Mesenteric fat pad (tissue), 1 donor: ENCODE measurements around the gene ATP2B2. TPM values are rescaled to one million over a fixed set of nuclear protein-coding genes. Genes with fewer than 3 reads are reported as not detected.

ENCODE experiments used
- DNase-seq: peaks from one replicate; pipeline ENCODE4 v3.0.0-alpha.2; 2020; ENCODE audit warnings: low spot score
- total RNA-seq: library from RNA; stranded (reverse); fragmentation: NEBNext Ultra II Directional; extraction: Animal tissue kit (Norgen Biotek cat#: 25700); gene quantifications from one replicate; pipeline ENCODE4 v1.2.1, GENCODE V29; 2021
- donor health status: DM: yes; HTN: yes; CAD: no.

ATP2B2 gene
- total RNA-seq, 1 donor from 2014 or later = 0.16 TPM

DNA sequence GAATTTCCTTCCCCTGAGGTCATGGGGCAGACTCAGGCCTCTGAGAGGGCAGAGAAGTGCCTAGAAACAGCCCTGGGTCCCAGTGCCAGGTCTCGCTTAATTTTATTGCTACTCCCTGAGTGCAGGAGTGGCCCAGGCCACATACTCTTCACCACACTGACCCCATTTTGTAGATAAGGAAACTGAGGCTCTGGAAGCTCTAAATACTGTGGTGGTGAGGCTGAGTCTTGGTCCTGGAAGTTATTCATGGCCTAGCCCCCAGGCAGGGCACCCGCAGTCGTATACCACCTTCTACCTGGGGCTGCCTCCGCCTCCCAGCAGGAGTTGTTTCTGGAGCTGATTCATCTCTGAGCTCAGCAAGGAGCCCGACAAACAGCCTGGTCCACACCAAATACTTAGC, 9.8 kb downstream of the ATP2B2 start:
- DNase-seq = no peak

DNA sequence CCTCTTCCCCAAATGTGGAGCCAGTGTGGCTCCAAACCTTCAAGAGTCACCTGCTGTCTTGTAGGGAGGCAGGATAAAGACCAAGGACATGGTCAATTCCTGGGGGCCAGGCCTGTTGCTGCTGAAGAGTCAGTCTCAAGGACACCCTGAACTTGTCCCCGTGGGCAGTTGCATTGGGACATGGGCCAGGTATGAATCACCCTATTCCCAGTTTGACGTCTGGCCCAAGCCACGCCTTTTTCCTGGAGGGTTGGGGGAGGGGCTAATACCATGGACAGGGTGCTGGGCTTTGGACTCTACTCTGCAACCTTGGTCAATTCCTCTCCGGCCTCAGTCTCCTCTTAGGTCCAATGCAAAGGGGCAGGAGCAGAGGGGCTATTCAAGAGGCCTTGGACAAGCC, 10.4 kb downstream of the ATP2B2 start:
- no peak for DNase-seq

DNA sequence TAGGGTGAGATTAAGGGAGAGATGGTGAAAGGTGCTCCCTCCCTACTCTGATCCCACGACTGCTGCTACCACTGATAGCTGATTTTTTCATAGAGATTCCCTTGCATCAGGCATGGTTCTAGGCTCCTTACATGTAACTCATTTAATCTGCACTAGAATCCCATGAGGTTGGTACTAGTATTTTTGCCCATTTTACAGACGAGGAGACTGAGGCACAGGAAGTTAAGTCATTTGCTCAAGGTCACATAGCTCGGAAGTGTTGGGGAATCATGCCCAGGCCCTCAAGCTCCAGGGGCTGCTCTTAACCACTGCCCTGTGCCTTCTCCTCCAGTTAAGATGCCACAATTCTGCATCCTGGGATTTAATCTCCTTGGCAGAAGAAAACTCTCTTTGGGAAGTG, 11.2 kb downstream of the ATP2B2 start:
- no peak for DNase-seq

DNA sequence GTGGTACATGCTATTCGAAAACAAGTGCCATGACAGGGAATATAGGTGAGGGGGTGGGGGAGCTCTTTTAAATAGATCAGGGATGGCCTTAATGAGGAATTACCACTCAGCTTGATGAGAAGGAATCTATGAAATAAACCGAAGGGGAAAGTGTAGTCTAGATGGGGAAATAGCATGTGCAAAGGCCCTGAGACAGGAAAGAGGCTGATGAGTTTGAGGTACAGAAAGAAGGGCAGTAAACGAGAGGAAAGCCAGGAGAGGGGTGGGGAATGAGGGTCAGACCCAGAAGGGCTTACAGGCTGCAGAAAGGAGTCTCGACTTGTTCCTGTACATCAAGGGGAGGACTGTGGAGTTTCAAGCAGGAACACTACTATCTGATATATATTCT, 12.2 kb downstream of the ATP2B2 start:
- no peak for DNase-seq

DNA sequence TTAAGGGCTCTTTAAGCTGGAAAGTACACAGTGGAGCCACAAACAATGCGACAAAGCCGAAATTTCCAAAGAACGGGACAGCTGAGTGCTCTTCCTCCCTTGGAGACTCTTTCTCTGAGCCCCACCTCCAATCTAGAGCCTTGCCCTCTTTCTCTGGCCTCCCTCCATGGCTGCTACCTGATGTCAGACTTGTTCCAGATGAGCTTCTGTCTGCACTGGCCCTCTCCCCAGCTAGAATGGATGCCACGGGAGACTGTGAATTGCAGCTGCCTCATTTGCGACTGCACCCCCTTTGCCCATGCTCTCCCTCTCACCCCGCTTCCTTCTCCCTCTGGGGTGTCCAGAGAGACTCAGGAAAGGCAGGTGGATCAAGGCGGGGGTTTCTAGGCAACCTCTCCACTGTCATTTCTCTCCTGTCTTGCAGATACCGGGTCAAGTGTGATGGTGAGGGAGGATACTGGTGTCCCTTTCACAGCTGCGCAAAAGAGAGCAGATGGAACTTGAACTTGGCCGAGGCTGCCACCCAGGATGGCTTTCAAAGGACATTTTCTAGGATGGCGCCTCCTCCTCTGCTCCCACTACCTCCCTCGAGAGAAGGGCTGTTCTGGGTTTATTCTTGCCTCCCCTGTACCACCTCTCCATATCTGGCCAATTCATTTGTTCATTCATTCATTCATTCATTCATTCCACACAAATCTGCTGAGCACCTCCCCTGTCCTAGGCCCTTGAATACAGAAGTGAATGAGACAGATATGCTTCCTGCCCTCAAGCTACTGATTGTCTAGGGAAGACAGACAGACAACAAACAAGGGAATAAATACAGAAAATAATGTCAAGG, 12.8 kb downstream of the ATP2B2 start:
- DNase-seq = no peak

DNA sequence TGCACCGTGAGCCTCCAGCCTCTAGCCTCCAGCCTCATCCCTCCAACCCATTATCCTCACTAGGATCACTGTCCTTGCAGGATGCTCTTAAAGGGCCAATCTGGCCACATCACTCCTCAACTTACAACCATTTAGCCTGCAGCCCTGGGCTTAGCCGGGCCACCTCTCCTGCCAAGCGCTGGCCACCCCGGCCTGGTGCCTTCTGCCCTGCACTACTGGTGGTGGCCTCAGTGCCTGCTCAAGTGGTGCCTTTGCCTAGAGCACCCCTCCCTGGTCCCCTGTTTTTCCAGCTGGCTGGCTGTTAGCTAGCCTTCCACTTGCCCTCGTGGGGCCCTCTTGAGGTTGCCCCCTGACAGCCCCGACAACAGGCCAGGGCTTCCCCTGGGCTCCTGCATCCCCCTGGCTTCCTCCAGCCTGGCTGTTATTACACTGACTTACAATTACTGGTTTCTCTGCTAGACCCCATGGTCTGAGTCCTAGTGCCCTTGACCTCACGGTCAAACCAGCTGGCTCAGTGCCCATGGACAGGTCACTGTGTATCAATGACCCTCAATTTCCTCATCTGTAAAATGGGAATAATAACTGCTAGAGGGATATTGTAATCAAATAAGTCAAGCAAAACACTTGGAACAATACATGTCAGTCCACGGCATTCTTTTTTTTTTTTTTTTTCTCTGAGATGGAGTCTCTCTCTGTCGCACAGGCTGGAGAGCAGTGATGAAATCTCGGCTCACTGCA, 15.5 kb downstream of the ATP2B2 start:
- DNase-seq = no peak

DNA sequence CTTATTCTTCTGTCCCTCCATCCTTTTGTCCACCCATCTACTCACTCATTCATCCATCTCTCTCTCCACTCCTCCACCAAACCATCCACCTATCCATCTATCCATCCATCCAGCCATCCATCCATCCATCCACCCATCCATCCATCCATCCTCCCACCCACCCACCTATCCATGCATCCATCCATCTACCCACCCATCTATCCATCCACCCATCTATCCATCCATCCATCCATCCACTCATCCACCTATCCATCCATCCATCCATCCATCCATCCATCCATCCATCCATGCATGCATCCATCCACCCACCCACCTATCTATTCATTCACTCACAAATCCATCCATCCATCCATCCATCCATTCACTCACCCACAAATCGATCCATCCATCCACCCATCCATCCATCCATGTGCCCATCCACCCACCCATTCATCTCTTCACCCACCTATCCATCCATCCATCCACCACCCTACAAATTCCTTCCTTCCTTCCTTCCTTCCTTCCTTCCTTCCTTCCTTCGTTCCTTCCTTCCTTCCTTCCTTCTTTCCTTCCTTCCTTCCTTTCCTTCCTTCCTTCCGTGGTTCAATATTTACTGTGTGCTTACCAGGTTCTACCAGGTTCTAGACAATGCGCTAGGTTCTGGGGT, 17.3 kb downstream of the ATP2B2 start:
- DNase-seq = no peak

DNA sequence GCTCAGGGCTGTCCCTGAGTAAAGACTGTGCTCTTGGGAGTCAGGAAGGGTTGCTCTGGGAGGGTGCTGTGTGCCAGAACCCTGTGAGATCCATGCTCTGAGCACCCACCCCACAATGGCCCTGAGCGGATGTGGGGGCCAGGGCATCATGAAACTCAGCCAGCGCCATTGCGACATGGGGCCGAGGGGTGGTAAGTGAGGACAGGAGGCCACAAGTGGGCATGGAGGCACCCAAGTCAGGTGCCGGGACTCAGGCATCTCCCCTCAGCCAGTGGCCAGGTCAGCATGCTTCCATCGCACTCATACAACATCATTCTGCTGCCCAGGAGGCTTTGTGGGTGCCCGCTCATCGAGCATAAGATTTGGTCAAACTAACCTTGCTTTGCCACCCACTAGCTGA, 19.6 kb downstream of the ATP2B2 start:
- no peak for DNase-seq

DNA sequence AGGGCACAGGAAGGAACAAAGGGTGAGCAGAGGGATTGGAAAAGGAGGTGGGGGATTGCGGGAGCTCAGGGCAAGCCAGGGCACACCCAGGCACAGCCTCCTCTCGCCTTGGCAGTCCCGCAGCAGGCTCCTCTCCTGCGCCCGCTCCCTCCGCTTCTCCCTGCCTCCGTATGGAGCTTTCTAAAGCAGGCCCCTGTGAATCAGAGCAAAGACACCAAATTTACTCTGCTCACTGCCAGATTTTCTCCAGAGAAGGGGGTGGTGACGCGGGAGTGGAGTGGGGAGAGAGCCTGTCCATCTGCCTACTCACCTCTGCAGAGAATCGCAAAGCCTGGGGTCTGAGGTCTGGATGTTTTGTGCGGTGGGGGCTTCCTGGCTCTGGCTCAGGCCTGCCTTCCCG, 20.0 kb downstream of the ATP2B2 start:
- DNase-seq = no peak

DNA sequence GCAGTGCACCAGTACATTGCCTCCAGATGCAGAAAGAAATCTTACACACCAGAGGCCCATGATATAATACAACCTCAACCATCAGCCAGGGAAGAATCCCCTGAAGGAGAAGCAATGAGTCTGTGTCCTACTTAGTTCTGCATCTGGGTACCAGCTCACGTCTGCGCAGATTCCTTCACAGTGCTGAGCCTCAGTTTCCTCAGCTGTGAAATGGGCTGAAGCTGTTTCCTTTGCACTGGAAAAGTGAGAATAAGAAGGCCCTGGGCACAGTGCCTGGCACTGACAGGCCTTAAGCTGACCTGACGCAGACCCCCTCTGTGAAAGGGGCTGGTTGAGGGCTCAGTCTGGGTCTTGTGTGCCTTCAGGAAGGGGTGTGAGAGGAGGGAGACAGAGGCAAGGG, 20.7 kb downstream of the ATP2B2 start:
- no peak for DNase-seq

DNA sequence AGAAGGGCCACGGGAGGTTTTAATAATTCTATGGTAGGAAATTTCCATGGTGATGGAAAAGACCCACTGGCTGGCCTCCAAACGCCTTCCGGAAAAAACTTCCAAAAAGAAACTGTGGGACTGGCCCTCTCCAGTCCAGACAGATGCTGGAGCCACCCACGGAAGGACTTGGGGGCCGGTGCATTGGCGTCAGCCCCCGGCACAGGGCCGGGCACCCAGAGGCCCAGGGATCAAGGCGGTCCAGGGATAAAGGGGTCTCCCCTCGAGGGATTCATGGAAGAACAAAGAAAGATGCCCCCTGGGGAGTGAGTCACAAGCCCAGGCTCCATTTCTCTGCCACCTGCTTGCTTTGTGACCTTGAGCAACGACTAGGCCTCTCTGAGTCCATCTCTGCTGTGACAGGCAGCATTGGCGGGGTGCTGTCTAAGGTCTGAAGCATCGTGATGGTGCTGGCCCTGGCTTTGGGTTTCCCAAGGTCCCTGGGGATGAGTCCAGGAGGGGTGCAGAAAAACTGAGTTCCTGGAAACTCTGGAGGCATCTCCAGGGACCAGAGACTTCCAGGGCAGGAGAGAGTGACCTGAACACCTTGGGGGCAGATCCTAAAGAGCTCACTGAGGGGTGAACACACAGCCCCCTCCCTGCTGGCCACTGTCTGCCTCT, 21.6 kb downstream of the ATP2B2 start:
- no peak for DNase-seq

DNA sequence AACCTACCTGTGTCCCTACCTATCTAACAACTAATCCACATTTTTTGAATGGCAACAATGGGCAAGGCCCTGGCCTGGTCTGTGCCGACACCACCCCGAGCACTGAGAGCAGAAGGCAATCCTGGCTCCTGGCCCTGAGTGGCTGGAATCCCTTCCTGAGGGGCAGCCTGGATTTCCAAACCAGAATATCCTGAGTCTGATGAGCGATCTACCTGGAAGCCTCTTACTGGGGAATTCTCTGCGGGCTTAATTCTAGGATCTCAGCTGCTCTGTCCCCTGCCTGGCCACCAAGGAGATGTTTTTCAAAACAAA, 22.1 kb downstream of the ATP2B2 start:
- no peak for DNase-seq

DNA sequence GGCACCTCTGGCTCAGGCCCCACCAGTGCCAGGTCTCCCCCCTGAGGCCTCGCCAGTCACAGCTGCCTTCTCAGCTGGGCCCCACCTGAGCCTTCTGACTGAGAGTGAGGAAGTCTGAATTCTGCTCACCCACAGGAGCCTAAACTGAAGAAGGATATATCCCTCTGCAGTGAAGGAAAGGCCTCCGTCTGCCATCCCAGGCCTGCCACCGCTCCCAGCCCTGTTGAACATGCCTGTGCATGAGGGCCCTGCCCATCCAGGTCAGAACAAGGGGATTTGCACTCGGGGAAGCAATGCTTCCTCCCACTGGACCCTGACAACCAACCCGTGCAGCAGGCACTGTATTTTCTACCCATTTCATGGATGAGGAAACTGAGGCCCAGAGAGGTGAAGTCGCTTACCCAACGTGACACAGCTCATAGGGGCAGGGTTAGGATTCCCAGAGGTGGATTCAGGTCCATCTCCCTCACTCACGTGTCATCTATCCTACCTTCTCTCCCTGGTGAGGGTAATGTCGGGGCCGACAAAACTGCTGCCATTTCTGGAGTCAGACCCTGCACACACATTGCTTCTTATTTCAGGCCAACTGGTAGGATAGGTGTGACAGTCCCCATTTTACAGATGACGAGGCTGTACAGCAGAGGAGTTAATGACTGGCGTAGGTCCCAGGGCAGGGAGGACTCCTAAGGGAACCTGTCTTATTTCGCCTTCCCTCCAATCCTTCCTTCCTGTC, 22.6 kb downstream of the ATP2B2 start:
- no peak for DNase-seq

DNA sequence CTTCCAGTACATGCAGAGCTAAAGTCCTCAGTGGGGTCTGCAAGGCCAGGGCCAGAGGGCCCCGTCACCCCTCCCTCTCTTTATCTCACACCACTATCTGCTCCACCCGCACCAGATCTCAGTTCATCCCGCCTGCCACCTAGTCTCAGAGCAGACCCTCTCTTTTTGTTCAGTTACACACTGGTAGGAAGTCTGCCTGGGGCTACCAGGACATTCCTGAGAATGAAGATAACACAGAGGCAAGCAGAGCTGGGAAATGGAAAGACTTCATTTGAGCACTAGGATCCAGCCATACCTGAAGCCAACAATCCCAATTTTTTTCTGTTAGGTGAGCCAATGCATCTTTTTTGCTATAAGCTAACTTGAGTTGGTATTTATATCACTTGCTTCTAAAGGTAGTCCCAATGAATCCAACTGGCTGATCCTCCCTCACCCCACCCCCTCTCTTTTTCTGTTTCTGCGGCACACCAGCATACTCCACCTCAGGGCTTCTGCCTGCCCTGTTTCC, 24.5 kb downstream of the ATP2B2 start:
- no peak for DNase-seq

DNA sequence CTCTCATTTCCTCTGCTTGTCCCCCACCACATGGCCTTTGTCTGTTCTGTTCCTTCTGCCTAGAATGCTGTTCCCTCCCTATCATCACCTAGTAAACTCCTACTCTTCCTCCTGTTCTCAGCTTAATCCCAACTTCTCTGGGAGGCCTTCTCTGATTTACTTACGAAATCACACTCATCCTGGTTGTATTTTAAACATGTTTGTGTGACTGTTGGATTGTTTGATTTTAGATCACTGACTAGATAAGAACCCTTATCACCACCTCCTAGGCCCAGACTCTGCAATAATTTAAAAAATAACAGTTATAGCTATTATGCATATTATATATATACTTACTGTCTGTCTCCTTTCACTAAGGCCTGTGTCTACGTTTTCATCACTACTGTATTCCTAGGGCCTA, 26.1 kb downstream of the ATP2B2 start:
- DNase-seq = no peak

DNA sequence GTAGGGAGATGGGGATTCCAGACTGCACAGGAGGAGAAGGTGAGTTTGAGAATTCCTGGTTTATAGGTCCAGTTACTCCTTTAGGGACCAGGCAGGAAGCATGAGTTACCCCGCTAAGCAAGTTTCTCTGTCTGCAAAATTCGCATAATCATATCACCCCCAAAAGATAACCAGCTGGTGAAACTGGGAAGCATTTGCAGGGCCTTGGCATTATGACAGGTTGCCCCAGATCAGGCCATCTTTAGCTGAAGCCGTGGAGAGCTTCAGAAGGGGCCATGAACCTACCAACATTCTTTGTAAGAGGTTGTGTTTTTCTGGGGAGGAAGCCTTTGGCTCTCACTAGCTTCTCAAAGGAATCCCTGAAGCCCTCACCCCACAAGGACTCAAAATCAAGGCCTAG, 29.4 kb downstream of the ATP2B2 start:
- no peak for DNase-seq

DNA sequence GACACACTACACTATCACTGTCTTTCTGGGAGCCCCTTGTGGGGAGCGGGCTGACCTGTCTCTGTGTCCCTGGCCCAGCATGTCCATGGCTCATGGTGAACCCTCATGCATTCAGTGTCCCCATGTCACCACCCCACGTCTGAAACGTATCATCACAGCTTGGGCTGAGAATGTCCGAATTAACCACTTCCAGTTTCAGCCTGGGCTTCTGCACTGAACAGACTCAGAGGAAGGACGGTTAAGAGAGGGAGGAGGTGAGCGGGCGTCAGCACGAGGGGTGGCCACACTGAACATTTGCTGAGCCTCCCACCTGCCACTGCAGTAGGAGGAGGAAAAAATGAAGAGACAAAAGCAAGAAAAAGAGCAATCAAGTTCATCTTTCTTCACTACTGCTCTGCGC, 30.5 kb downstream of the ATP2B2 start:
- no peak for DNase-seq

DNA sequence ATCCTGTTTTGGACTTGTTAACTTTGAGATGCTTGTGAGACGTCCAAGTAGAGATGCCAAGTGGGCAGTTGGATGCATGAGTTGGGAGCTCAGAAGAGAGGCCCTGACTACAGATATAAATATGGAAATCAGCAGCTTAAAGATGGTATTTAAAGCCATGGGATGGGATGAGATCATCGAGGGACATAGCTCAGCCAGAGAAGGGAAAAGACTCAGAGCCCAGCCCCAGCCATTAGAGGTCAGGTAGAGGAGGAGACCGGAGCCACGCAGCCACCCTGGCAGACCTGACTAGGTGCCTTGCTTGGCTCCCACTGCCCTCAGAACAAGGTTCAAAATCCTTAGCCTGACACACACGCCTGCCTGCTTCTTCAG, 31.1 kb downstream of the ATP2B2 start:
- DNase-seq = no peak

DNA sequence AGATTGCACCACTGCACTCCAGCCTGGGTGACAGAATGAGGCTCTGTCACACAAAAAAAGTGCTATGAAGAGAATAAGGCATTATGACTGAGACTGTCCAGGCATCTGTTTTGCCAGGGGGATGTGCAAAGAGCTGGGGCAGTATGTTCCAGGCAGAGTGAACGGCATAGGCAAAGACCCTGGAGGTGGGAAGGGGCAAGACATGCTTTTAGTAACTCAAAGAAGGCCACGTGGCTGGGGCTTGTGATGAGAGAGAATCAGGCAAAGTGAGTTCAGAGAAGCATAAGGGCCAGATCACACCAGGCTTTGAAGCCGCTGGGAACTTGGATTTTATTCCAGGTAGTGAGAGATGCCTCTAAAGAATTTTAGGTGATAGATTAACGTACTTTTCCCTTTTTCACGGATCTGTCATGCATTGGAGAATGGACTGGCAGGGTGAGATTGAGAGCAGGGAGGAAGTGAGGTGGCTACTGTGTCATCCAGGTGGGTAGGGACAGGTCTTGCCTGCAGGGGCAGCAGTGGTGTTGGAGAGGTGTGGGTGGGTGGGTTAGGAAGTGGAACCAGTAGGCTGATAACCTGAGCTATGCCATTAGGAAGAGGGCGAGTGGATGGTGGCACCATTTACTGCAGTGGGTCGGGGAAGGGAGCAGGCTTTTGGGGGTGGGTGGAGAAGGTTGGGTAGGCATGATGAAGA, 31.7 kb downstream of the ATP2B2 start:
- no peak for DNase-seq

DNA sequence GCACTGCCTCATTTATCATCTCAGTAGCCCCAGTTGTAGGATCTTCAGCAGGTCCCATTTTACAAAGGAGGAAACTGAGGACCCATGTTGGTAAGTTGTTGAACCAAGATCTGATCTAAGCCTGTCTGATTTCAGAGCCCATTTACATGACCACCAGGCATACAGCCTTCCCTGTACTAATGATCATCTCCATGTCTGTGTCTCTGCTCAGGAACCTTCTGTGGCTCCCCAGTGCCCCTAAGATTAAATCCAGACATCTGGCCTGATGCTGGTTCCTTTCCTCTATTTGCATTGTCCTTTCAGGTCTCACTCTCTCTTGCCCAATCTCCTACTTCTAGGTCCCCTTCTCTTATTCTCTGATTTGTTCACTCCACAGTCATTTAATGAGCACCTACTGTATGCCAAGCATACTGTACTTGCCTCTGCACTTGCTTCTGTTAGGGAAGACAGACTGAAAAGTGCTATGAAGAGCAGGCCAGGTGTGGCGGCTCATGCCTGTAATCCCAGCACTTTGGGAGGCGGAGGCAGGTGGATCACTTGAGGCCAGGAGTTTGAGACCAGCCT, 32.4 kb downstream of the ATP2B2 start:
- no peak for DNase-seq
